Upper lobe of left lung (tissue), 4 donors: Measurements from ENCODE around the gene KRTAP1-4.

ENCODE experiments used
- CTCF ChIP-seq, 6 experiments: fragments of 450-650 bp in 4 of 6; fragments of 200-600 bp in 2 of 6; sonication (generic) in 2 of 6; IDR thresholded peaks; one replicate each; pipeline ENCODE4 v1.5.1; 2016 to 2019; ENCODE audit warnings: antibody characterized with exemption in 6 of 6
- POLR2A ChIP-seq, 4 donors: fragments of 450-650 bp; IDR thresholded peaks; one replicate each; pipeline ENCODE4 v1.5.1; 2016 to 2017; ENCODE audit warnings: antibody characterized with exemption in 4 of 4, mild to moderate bottlenecking in 2 of 4
- POLR2AphosphoS5 ChIP-seq, 2 donors: sonication (generic); formaldehyde crosslinking; IDR thresholded peaks; one replicate each; pipeline ENCODE4 v1.5.1; 2017; ENCODE audit warnings: antibody characterized with exemption in 2 of 2

GRCh38 chr17:40980117-40980516 is 49.9 kb downstream of the KRTAP1-4 start:
- TF ChIP-seq POLR2AphosphoS5 (IDR thresholded peaks at IDR 0.05) = no peak
- TF ChIP-seq CTCF (IDR thresholded peaks at IDR 0.05) = no peak
- TF ChIP-seq POLR2A (IDR thresholded peaks at IDR 0.05) = no peak
